HepG2 (cell line): ENCODE measurements around the gene LTBR. TPM values are rescaled to one million over a fixed set of nuclear protein-coding genes. Genes with fewer than 3 reads are reported as not detected.

Experiments
- BCL3 ChIP-seq: sonication (generic); formaldehyde crosslinking; IDR thresholded peaks from 2 replicates; pipeline ENCODE4 v1.5.1; 2020; ENCODE audit warnings: mild to moderate bottlenecking, missing genetic modification reagents, moderate library complexity
- CBX1 ChIP-seq: IDR thresholded peaks from one replicate; pipeline ENCODE4 v1.6.1; 2016; ENCODE audit warnings: antibody characterized with exemption, low read depth
- CENPT ChIP-seq: sonication (generic); formaldehyde crosslinking; IDR thresholded peaks from 2 replicates; pipeline ENCODE4 v1.8.0; 2022; ENCODE audit warnings: low read depth, mild to moderate bottlenecking, moderate library complexity, missing genetic modification reagents
- EZH2 ChIP-seq: conservative IDR thresholded peaks from 2 replicates; pipeline ENCODE4 v1.6.1; 2012; ENCODE audit warnings: mild to moderate bottlenecking, low read depth, low read length, moderate library complexity
- GTF2F1 ChIP-seq: fragments of 150-350 bp; IDR thresholded peaks from 2 replicates; pipeline ENCODE4 v1.6.1; 2014; ENCODE audit warnings: low read length
- HDAC2 ChIP-seq: sonication (generic); formaldehyde crosslinking; IDR thresholded peaks from 2 replicates; pipeline ENCODE4 v1.4.0; 2020; ENCODE audit warnings: missing genetic modification reagents
- HIC2 ChIP-seq: sonication (generic); formaldehyde crosslinking; IDR thresholded peaks from 2 replicates; pipeline ENCODE4 v1.9.0; 2022; ENCODE audit warnings: low read depth, missing genetic modification reagents
- IRF1 ChIP-seq: sonication (generic); formaldehyde crosslinking; IDR thresholded peaks from 2 replicates; pipeline ENCODE4 v1.4.0; 2020; ENCODE audit warnings: low read depth, mild to moderate bottlenecking, missing genetic modification reagents
- IRF9 ChIP-seq: sonication (generic); formaldehyde crosslinking; IDR thresholded peaks from 2 replicates; pipeline ENCODE4 v1.8.0; 2022; ENCODE audit warnings: missing genetic modification reagents, mild to moderate bottlenecking, borderline replicate concordance
- NR2F6 ChIP-seq, 2 experiments: IDR thresholded peaks; 2 replicates each; pipeline ENCODE4 v1.6.1; 2016; ENCODE audit warnings: antibody characterized with exemption in 1 of 2, mild to moderate bottlenecking in 1 of 2
- RFXANK ChIP-seq: IDR thresholded peaks from 2 replicates; pipeline ENCODE4 v1.6.1; 2016
- SP4 ChIP-seq: sonication (generic); formaldehyde crosslinking; IDR thresholded peaks from 2 replicates; pipeline ENCODE4 v1.8.1; 2023; ENCODE audit warnings: mild to moderate bottlenecking, missing genetic modification reagents
- THAP9 ChIP-seq: sonication (generic); formaldehyde crosslinking; IDR thresholded peaks from 2 replicates; pipeline ENCODE4; 2020; ENCODE audit warnings: missing genetic modification reagents, mild to moderate bottlenecking, borderline replicate concordance
- YEATS2 ChIP-seq: sonication (generic); formaldehyde crosslinking; IDR thresholded peaks from 2 replicates; pipeline ENCODE4 v1.4.0; 2020; ENCODE audit warnings: missing genetic modification reagents, borderline replicate concordance
- ZNF337 ChIP-seq: sonication (generic); formaldehyde crosslinking; IDR thresholded peaks from 2 replicates; pipeline ENCODE4 v1.5.1; 2020; ENCODE audit warnings: missing genetic modification reagents, low read depth, mild to moderate bottlenecking, borderline replicate concordance
- ZNF788 ChIP-seq: sonication (generic); formaldehyde crosslinking; IDR thresholded peaks from 2 replicates; pipeline ENCODE4 v1.5.0; 2020; ENCODE audit warnings: mild to moderate bottlenecking, missing genetic modification reagents, borderline replicate concordance
- ZNF839 ChIP-seq: sonication (generic); formaldehyde crosslinking; IDR thresholded peaks from 2 replicates; pipeline ENCODE4 v1.4.0; 2020; ENCODE audit warnings: missing genetic modification reagents, mild to moderate bottlenecking, borderline replicate concordance
- ZSCAN21 ChIP-seq: sonication (generic); formaldehyde crosslinking; IDR thresholded peaks from 2 replicates; pipeline ENCODE4 v1.8.0; 2022; ENCODE audit warnings: mild to moderate bottlenecking, missing genetic modification reagents, moderate library complexity, borderline replicate concordance
- polyA plus RNA-seq, 8 experiments: library from polyadenylated mRNA; depleted of rRNA in 3 of 8; stranded (reverse) in 7 of 8; unstranded in 1 of 8; fragments of >200 nt; fragmentation: Illumina TruSeq in 4 of 8; extraction: Trizol in 4 of 8; gene quantifications; 2 replicates each; pipeline versions ENCODE4 v1.2.1 to v1.2.3, GENCODE V29; 2011 to 2016; ENCODE audit warnings: low read depth in 4 of 8, missing spikeins in 1 of 8, mixed read lengths in 1 of 8; ENCODE audit not compliant: insufficient read depth in 1 of 8
- total RNA-seq, 5 experiments: library from RNA; depleted of rRNA; stranded (reverse); fragments of >200 nt; fragmentation: Illumina TruSeq; extraction: Trizol; gene quantifications; 2 replicates each; pipeline ENCODE4 v1.2.3, GENCODE V29; 2016; ENCODE audit warnings: low read depth in 1 of 5

LTBR gene
- total and polyA plus RNA-seq, 2 of the 13 experiments (the other 11 are each of a cell fraction or from before 2014, with no cell fraction given) = 31.4 to 34.8 TPM

- TF ChIP-seq ZSCAN21 (CRISPR knock-in tag) (peak; percentile 97), RFXANK (CRISPR knock-in tag) (peak; percentile 63; the same call in 1 of the 2 replicates), CENPT (CRISPR knock-in tag) (peak; percentile 96), ZNF337 (peak; percentile 77; the same call in 1 of the 2 replicates), IRF1 (CRISPR knock-in tag) (0 out of 2 replicates have a peak, but pooled peaks have one; percentile 54), ZNF788 (CRISPR knock-in tag) (peak; percentile 97), BCL3 (CRISPR knock-in tag) (peak; percentile 72), IRF9 (0 out of 2 replicates have a peak, but pooled peaks have one; percentile 75), HDAC2 (peak; percentile 86), GTF2F1 (no peak), CBX1 (no peak), HIC2 (peak; percentile 88; the same call in 1 of the 2 replicates), EZH2 (no peak), YEATS2 (CRISPR knock-in tag) (peak; percentile 89), SP4 (peak; percentile 34; the same call in 1 of the 2 replicates), NR2F6 (IDR thresholded peaks at IDR 0.05) (no peak), NR2F6 (CRISPR knock-in tag; IDR thresholded peaks at IDR 0.05) (peak; percentile 83), THAP9 (CRISPR knock-in tag) (peak; percentile 99), ZNF839 (0 out of 2 replicates have a peak, but pooled peaks have one; percentile 10)
Observed at GRCh38 chr12:6383572-6384498, at the start of gene LTBR (continued).
